Panc1 (cell line): ENCODE measurements around the gene XRCC4.

ENCODE experiments used
- POLR2AphosphoS5 ChIP-seq: IDR thresholded peaks from 2 replicates; pipeline ENCODE4 v1.6.1; 2012; ENCODE audit warnings: mild to moderate bottlenecking, low read depth, low read length, moderate library complexity
- SIN3A ChIP-seq: IDR thresholded peaks from 2 replicates; pipeline ENCODE4 v1.6.1; 2012; ENCODE audit warnings: low read depth, mild to moderate bottlenecking, low read length, moderate library complexity, borderline replicate concordance; ENCODE audit not compliant: insufficient read depth
- TCF7L2 ChIP-seq: IDR thresholded peaks from 2 replicates; pipeline ENCODE4 v1.6.1; 2011; ENCODE audit warnings: mild to moderate bottlenecking, low read depth, low read length, inconsistent platforms
- TF ChIP-seq, protein P1 (sequence below): fragments of 450-650 bp; IDR thresholded peaks from 2 replicates; pipeline ENCODE4 v1.5.1; 2017; ENCODE audit warnings: mild to moderate bottlenecking
- TF ChIP-seq, protein P2 (sequence below), 2 experiments: IDR thresholded peaks; 2 replicates each; pipeline ENCODE4 v1.6.1; 2011 to 2012; ENCODE audit warnings: low read depth in 2 of 2, control low read depth in 1 of 2, low read length in 1 of 2, mild to moderate bottlenecking in 1 of 2, moderate library complexity in 1 of 2; ENCODE audit not compliant: insufficient read depth in 1 of 2

DNA sequence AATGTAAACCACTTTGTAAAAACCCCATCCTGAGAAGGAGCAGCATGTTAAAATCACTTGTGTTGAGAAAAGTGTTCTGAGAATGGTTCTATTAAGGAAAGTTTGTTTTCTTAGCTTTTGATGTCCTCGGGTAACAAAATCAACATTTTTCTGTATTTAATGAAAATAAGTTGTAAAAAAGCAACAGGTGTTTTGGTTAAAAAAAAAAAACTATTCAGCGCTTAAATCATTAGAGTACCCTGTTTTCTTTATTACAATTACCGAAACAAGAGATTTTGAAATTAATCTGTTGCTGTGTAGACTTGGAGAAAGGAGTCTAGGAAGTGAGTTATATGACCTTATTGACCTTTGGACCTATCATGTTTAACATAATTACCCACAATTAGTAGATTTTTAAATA lies 167.7 kb downstream of the XRCC4 start:
- TF ChIP-seq, protein P1, sequence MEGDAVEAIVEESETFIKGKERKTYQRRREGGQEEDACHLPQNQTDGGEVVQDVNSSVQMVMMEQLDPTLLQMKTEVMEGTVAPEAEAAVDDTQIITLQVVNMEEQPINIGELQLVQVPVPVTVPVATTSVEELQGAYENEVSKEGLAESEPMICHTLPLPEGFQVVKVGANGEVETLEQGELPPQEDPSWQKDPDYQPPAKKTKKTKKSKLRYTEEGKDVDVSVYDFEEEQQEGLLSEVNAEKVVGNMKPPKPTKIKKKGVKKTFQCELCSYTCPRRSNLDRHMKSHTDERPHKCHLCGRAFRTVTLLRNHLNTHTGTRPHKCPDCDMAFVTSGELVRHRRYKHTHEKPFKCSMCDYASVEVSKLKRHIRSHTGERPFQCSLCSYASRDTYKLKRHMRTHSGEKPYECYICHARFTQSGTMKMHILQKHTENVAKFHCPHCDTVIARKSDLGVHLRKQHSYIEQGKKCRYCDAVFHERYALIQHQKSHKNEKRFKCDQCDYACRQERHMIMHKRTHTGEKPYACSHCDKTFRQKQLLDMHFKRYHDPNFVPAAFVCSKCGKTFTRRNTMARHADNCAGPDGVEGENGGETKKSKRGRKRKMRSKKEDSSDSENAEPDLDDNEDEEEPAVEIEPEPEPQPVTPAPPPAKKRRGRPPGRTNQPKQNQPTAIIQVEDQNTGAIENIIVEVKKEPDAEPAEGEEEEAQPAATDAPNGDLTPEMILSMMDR, result no peak
- TF ChIP-seq POLR2AphosphoS5, result no peak
- TF ChIP-seq SIN3A, result no peak
- TF ChIP-seq, protein P2, sequence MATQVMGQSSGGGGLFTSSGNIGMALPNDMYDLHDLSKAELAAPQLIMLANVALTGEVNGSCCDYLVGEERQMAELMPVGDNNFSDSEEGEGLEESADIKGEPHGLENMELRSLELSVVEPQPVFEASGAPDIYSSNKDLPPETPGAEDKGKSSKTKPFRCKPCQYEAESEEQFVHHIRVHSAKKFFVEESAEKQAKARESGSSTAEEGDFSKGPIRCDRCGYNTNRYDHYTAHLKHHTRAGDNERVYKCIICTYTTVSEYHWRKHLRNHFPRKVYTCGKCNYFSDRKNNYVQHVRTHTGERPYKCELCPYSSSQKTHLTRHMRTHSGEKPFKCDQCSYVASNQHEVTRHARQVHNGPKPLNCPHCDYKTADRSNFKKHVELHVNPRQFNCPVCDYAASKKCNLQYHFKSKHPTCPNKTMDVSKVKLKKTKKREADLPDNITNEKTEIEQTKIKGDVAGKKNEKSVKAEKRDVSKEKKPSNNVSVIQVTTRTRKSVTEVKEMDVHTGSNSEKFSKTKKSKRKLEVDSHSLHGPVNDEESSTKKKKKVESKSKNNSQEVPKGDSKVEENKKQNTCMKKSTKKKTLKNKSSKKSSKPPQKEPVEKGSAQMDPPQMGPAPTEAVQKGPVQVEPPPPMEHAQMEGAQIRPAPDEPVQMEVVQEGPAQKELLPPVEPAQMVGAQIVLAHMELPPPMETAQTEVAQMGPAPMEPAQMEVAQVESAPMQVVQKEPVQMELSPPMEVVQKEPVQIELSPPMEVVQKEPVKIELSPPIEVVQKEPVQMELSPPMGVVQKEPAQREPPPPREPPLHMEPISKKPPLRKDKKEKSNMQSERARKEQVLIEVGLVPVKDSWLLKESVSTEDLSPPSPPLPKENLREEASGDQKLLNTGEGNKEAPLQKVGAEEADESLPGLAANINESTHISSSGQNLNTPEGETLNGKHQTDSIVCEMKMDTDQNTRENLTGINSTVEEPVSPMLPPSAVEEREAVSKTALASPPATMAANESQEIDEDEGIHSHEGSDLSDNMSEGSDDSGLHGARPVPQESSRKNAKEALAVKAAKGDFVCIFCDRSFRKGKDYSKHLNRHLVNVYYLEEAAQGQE (IDR thresholded peaks at IDR 0.05; ENCODE audit: insufficient read depth in 1 of 2, low read depth in 2 of 2, low read length in 1 of 2), result no peak
- no peak for TF ChIP-seq TCF7L2
